HAP-1 (cell line): ENCODE data around the gene POGLUT2.

Experiments
- DNase-seq, 2 experiments: peaks; one replicate each; pipeline ENCODE4 v3.0.0-alpha.2; 2016 to 2020; ENCODE audit warnings: low spot score in 2 of 2
- H3K27me3 ChIP-seq: fragments of 250-450 bp; sonication (Bioruptor Pico); 2 replicates; pipeline ENCODE4 v1.5.1; 2020; ENCODE audit warnings: low read depth, mild to moderate bottlenecking, moderate library complexity
- H3K36me3 ChIP-seq: fragments of 250-450 bp; sonication (Bioruptor Pico); replicated peaks from 2 replicates; pipeline ENCODE4 v1.5.1; 2020; ENCODE audit warnings: mild to moderate bottlenecking
- H3K4me1 ChIP-seq: fragments of 250-450 bp; sonication (Bioruptor Pico); 2 replicates; pipeline ENCODE4 v1.5.1; 2020; ENCODE audit warnings: mild to moderate bottlenecking
- H3K4me3 ChIP-seq: fragments of 250-450 bp; sonication (Bioruptor Pico); 2 replicates; pipeline ENCODE4 v1.5.1; 2020; ENCODE audit warnings: mild to moderate bottlenecking, moderate library complexity
- H3K9me3 ChIP-seq: fragments of 250-450 bp; sonication (Bioruptor Pico); 2 replicates; pipeline ENCODE4 v1.5.1; 2020; ENCODE audit warnings: mild to moderate bottlenecking, moderate library complexity
- in situ Hi-C: fragments of 300-500 bp; cut with MboI; formaldehyde crosslinking; loops from 3 replicates; pipeline ENCODE4 v1.14.3; 2020; ENCODE audit warnings: low sequenced_read_pairs, inconsistent platforms, mixed read lengths

The POGLUT2 gene

DNA sequence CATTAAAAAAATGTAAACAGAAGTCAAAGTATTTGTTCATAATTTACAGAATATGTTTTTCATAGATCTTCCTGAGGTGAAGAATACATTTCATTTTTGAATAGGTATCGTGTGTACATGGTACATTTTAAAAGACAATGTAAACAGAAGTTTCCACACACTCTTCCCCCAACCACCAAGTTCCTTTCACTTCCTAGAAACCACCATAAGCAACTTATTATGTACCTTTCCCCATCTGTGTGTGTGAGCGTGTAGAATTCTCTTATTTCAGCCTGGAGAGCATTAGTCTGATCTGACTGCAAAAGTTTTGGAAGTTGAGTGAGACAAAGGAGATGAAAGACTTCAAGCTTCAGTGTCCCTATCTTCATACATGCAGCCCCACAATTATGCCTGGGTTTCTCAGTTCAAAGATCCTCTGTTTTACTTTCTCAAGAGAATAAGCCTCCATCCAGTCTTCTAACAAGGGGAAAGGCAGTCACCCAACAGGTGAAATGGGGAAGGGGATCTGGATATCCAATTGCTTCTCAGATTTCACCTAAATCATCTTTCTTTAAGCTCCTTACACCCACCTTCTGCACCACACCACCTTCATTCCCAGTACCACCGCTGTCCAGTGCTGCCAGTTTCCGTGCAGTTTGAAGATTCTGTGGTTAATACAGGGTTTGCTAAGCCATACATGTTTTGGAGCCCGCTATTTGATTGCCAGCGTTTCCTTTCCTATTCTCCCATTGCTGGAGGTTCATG lies 27.3 kb downstream of the POGLUT2 start:
- DNase-seq: no peak
- peak overlapping the region; percentile 78 for H3K4me3 ChIP-seq
- no peaks in the 10 kb centered on the region for H3K9me3 ChIP-seq
- H3K4me1 ChIP-seq: peaks cover 20% of the 10 kb centered on the region
- H3K27me3 ChIP-seq: no peaks in the 10 kb centered on the region
- H3K36me3 ChIP-seq: peaks cover 8% of the 10 kb centered on the region
- in situ Hi-C loops: loop anchor here (5.0 kb wide), 1 partner anchor 174 kb away; the partner anchor contains the start of gene TPP2

DNA sequence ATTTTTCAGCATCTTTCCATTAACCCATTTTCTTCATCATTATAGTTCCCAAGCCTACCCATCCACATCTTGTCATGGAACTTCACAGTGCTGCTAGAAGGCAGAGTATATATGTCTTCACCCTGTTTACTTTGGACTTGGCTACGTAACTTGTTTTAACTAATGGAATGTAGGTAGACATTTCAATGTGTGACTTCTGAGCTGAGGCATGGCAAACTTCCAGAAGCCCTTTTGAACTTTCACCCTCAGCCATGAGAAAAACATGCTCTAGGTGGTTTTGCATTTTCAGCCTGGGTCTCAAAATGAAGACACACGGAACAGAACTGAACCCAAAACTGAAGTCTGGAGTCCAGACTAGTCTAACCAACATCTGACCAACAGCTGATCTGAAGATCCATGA lies 28.3 kb downstream of the POGLUT2 start:
- H3K4me1 ChIP-seq: peaks cover 20% of the 10 kb centered on the region
- DNase-seq: no peak
- peaks cover 15% of the 10 kb centered on the region for H3K36me3 ChIP-seq
- in situ Hi-C loops: loop anchor here (5.0 kb wide), 1 partner anchor 173 kb away; the partner anchor contains the start of gene TPP2
- H3K4me3 ChIP-seq: no peak overlapping the region
- H3K27me3 ChIP-seq: no peaks in the 10 kb centered on the region
- H3K9me3 ChIP-seq: no peaks in the 10 kb centered on the region

DNA sequence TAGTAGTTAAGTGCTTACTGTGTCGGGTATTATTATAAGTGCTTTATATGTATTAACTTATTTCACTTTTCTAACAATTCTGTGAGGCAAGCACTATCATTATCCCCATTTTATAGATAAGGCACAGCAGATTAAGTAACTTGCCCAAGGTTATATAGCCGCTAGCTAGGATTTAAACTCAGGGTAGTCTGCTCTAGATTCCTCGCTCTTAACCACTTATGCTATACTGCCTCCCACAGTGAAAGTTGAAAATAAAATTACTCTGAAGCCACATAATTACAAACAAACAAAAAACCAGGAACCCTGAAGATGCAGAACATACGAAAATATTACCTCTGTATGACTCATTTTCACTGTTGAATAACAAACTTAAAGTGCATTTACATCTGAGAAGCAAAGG lies 29.1 kb downstream of the POGLUT2 start:
- in situ Hi-C loops: loop anchor here (5.0 kb wide), 1 partner anchor 172 kb away; the partner anchor contains the start of gene TPP2
- Histone ChIP-seq H3K27me3 (no peaks in the 10 kb centered on the region), H3K4me1 (peaks cover 20% of the 10 kb centered on the region), H3K9me3 (no peaks in the 10 kb centered on the region), H3K4me3 (no peak overlapping the region), H3K36me3 (peaks cover 15% of the 10 kb centered on the region)
- peak in 1 of 2 experiments; percentile 10 for DNase-seq

DNA sequence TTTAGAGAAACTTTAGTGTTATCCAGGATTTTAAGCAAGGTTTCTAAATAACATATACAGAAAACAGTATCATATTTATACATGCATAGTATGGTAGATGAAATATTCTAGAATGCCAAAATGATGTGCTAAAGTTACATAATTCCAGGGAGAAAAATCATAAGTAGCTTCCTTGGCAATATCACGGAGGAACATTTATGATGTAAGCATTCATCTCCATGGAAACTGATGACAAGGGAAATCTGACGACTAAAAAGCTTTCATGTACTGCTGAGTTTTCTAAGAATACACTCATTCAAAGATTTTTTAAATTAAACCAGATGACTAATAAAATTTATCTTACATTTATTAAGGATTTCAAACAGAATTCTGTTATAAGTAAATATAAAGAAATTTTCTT lies 29.9 kb downstream of the POGLUT2 start:
- Histone ChIP-seq H3K36me3 (peaks cover 15% of the 10 kb centered on the region), H3K27me3 (no peaks in the 10 kb centered on the region), H3K9me3 (no peaks in the 10 kb centered on the region), H3K4me1 (peaks cover 17% of the 10 kb centered on the region), H3K4me3 (no peak overlapping the region)
- DNase-seq: no peak
- in situ Hi-C loops: no loop called here

- no peak for DNase-seq
- Histone ChIP-seq H3K36me3 (peaks cover 15% of the 10 kb centered on the region), H3K27me3 (no peaks in the 10 kb centered on the region), H3K9me3 (no peaks in the 10 kb centered on the region), H3K4me3 (no peak overlapping the region), H3K4me1 (0 out of 2 replicates have a peak, but pooled peaks cover 4% of the 10 kb centered on the region)
- in situ Hi-C loops: no loop called here
Observed at GRCh38 chr13:102763741-102764140, 35.0 kb downstream of the POGLUT2 start.

- 0 out of 2 replicates have a peak, but pooled peaks cover 4% of the 10 kb centered on the region for H3K4me1 ChIP-seq
- peak in 1 of 2 experiments; percentile 19 for DNase-seq
- H3K9me3 ChIP-seq: no peaks in the 10 kb centered on the region
- peaks cover 4% of the 10 kb centered on the region for H3K36me3 ChIP-seq
- H3K27me3 ChIP-seq: no peaks in the 10 kb centered on the region
- H3K4me3 ChIP-seq: no peak overlapping the region
- in situ Hi-C loops: no loop called here
Observed at GRCh38 chr13:102761071-102761470, 37.7 kb downstream of the POGLUT2 start.

- H3K9me3 ChIP-seq: no peaks in the 10 kb centered on the region
- 0 out of 2 replicates have a peak, but pooled peaks cover 4% of the 10 kb centered on the region for H3K4me1 ChIP-seq
- in situ Hi-C loops: no loop called here
- H3K4me3 ChIP-seq: no peak overlapping the region
- no peaks in the 10 kb centered on the region for H3K27me3 ChIP-seq
- DNase-seq: no peak
- H3K36me3 ChIP-seq: no peaks in the 10 kb centered on the region
Observed at GRCh38 chr13:102758842-102759241, 39.9 kb downstream of the POGLUT2 start.

GRCh38 chr13:102757006-102757405 lies 41.8 kb downstream of the POGLUT2 start:
- no peaks in the 10 kb centered on the region for H3K9me3 ChIP-seq
- no peak overlapping the region for H3K4me3 ChIP-seq
- H3K36me3 ChIP-seq: no peaks in the 10 kb centered on the region
- 0 out of 2 replicates have a peak, but pooled peaks cover 4% of the 10 kb centered on the region for H3K4me1 ChIP-seq
- in situ Hi-C loops: no loop called here
- H3K27me3 ChIP-seq: no peaks in the 10 kb centered on the region
- no peak for DNase-seq

DNA sequence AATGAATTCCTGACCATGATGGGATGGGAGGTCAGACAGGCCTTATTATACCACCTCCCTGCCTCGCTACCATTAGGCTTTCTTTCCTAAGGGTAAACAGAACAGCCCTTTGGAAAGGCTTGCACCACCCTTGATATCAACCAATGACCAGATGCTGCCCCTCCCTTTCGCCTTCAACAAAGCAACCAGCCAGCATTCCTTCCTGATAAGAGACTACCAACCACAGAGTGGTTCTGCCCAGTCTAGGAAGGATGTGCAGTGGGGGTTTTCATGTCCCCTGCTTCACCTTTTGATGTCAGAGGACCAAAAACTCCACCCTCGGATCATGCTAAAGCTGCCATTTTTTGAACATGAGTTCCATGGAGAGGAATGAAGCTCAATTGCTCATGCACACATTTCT lies 46.9 kb downstream of the POGLUT2 start:
- H3K9me3 ChIP-seq: no peaks in the 10 kb centered on the region
- no peak for DNase-seq
- no peak overlapping the region for H3K4me3 ChIP-seq
- no peaks in the 10 kb centered on the region; the same call in 1 of the 2 replicates for H3K27me3 ChIP-seq
- in situ Hi-C loops: no loop called here
- H3K4me1 ChIP-seq: no peaks in the 10 kb centered on the region
- no peaks in the 10 kb centered on the region for H3K36me3 ChIP-seq

GRCh38 chr13:102742506-102742905 lies 56.3 kb downstream of the POGLUT2 start:
- no peak for DNase-seq

DNA sequence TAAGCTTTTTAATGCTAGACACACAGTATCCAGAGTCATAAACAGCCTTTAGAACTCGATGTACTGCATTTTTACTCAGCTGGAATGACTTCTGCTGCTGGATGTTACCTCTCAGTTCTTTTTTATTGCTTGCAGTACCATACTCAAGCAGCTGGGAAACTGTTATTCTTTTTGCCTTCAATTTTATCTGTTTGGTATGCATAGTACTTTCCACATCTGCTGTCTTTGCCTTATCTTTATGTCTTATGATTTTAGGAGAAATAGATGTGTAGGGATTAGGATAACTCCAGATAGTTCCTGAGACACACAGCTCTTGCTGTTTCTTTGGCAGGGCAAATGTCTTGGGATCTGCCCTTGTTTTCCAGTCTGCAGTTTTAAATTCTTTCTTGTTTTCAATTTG lies 56.7 kb downstream of the POGLUT2 start:
- peaks cover 14% of the 10 kb centered on the region for H3K27me3 ChIP-seq

More at GRCh38 chr13:102742506-102742905, 56.3 kb downstream of the POGLUT2 start:
- peaks cover 5% of the 10 kb centered on the region for H3K9me3 ChIP-seq
- no peaks in the 10 kb centered on the region for H3K4me1 ChIP-seq
- in situ Hi-C loops: no loop called here
- no peaks in the 10 kb centered on the region for H3K36me3 ChIP-seq
- peaks cover 14% of the 10 kb centered on the region for H3K27me3 ChIP-seq
- no peak overlapping the region for H3K4me3 ChIP-seq

More for the DNA sequence above, 56.7 kb downstream of the POGLUT2 start:
- no peak for DNase-seq
- no peak overlapping the region for H3K4me3 ChIP-seq
- H3K9me3 ChIP-seq: peaks cover 5% of the 10 kb centered on the region
- in situ Hi-C loops: no loop called here
- H3K4me1 ChIP-seq: no peaks in the 10 kb centered on the region
- H3K36me3 ChIP-seq: no peaks in the 10 kb centered on the region
